HCT116 (cell line): ENCODE data around the gene MUC20. TPM values are rescaled to one million over a fixed set of nuclear protein-coding genes. Genes with fewer than 3 reads are reported as not detected.

Source experiments
- ATAC-seq: fragments of 200-7000 bp; cut with Tn5 transposase; 2 replicates; pipeline ENCODE4 v1.9.1; 2020; ENCODE audit warnings: mild to moderate bottlenecking, moderate library complexity
- BruUV-seq: library from RNA; stranded (reverse); fragments of 400-500 nt; replicated peaks from 2 replicates; lab custom pipeline; 2021; lab: Mats Ljungman, UMichigan
- CTCF ChIA-PET: fragments of 300-600 bp; sonication (Branson Sonifier 250); formaldehyde crosslinking; loops from one replicate; lab custom pipeline; 2021; ENCODE audit warnings: antibody characterized with exemption; lab: Charles Lee
- POLR2A ChIA-PET: fragments of 300-600, 350-600 bp; sonication (Branson Sonifier 250); formaldehyde crosslinking; loops from one replicate; lab custom pipeline; 2021; ENCODE audit warnings: antibody characterized with exemption; lab: Charles Lee
- RAD21 ChIA-PET, 2 experiments: fragments of 300-600 bp; sonication (Branson Sonifier 250); formaldehyde crosslinking; loops; one replicate each; lab custom pipeline; 2023; ENCODE audit warnings: low total read pairs in 2 of 2; ENCODE audit not compliant: uncharacterized antibody in 2 of 2, unreplicated experiment in 2 of 2, low non-redundant PET in 1 of 2; lab: Charles Lee
- DNase-seq: peaks from one replicate; pipeline ENCODE4 v3.0.0-alpha.2; 2010; ENCODE audit warnings: low read depth, low spot score
- H2AFZ ChIP-seq: fragments of 200-600 bp; shearing (Covaris generic), sonication (generic); 2 replicates; pipeline ENCODE4 v1.6.1; 2017; ENCODE audit warnings: low read depth, mixed run types, mixed read lengths, antibody characterized with exemption, low read length; ENCODE audit not compliant: poor library complexity, severe bottlenecking
- H3K27ac ChIP-seq: 2 replicates; pipeline ENCODE4 v1.5.1; 2012; ENCODE audit warnings: low read depth, low read length
- H3K27me3 ChIP-seq: fragments of 200-600 bp; sonication (generic); 2 replicates; pipeline ENCODE4 v1.6.1; 2016; ENCODE audit warnings: mixed run types, low read length, mixed read lengths; ENCODE audit not compliant: insufficient read depth
- H3K36me3 ChIP-seq, 2 experiments: fragments of 200-500 bp in 1 of 2; fragments of 200-600 bp in 1 of 2; sonication (Bioruptor generic) in 1 of 2; sonication (generic) in 1 of 2; 2 replicates each; pipeline versions ENCODE4 v1.5.1 to v1.6.1; 2014 to 2016; ENCODE audit warnings: low read length in 2 of 2, inconsistent platforms in 1 of 2, mixed read lengths in 1 of 2, mixed run types in 1 of 2; ENCODE audit not compliant: insufficient read depth in 2 of 2, control insufficient read depth in 1 of 2
- H3K4me1 ChIP-seq, 2 experiments: fragments of 200-600 bp in 1 of 2; sonication (generic) in 1 of 2; 2 replicates each; pipeline versions ENCODE4 v1.5.1 to v1.6.1; 2012 to 2017; ENCODE audit warnings: low read length in 2 of 2, inconsistent platforms in 1 of 2, mild to moderate bottlenecking in 1 of 2, mixed read lengths in 1 of 2, mixed run types in 1 of 2, moderate library complexity in 1 of 2; ENCODE audit not compliant: insufficient read depth in 2 of 2, control insufficient read depth in 1 of 2
- H3K4me2 ChIP-seq: fragments of 200-600 bp; sonication (generic); 2 replicates; pipeline ENCODE4 v1.6.1; 2017; ENCODE audit warnings: mixed run types, low read length, mixed read lengths
- H3K4me3 ChIP-seq, 2 experiments: fragments of 200-600 bp in 1 of 2; sonication (generic) in 1 of 2; replicated peaks in 1 of 2; 2 replicates each; pipeline ENCODE4 v1.5.1; 2011 to 2016; ENCODE audit warnings: low read length in 2 of 2, control low read depth in 1 of 2, low read depth in 1 of 2, mild to moderate bottlenecking in 1 of 2, mixed read lengths in 1 of 2, mixed run types in 1 of 2
- H3K79me2 ChIP-seq: fragments of 200-600 bp; sonication (generic); 2 replicates; pipeline ENCODE4 v1.6.1; 2017; ENCODE audit warnings: mild to moderate bottlenecking, mixed run types, low read length, moderate library complexity, mixed read lengths; ENCODE audit not compliant: insufficient read depth
- H3K9ac ChIP-seq: fragments of 200-600 bp; sonication (generic); 2 replicates; pipeline ENCODE4 v1.6.1; 2016; ENCODE audit warnings: low read length, mixed read lengths
- H3K9me2 ChIP-seq: fragments of 200-600 bp; sonication (generic), shearing (Covaris generic); 2 replicates; pipeline ENCODE4 v1.6.1; 2017; ENCODE audit warnings: mixed run types, mild to moderate bottlenecking, moderate library complexity; ENCODE audit not compliant: insufficient read depth
- H3K9me3 ChIP-seq, 2 experiments: fragments of 200-500 bp in 1 of 2; fragments of 200-600 bp in 1 of 2; sonication (Bioruptor generic) in 1 of 2; sonication (generic) in 1 of 2; 2 replicates each; pipeline ENCODE4 v1.6.1; 2014 to 2017; ENCODE audit warnings: low read length in 2 of 2, mixed read lengths in 2 of 2, inconsistent platforms in 1 of 2, low read depth in 1 of 2, mild to moderate bottlenecking in 1 of 2, mixed run types in 1 of 2, moderate library complexity in 1 of 2; ENCODE audit not compliant: control insufficient read depth in 1 of 2, insufficient read depth in 1 of 2
- H4K20me1 ChIP-seq: fragments of 200-600 bp; sonication (generic), shearing (Covaris generic); 2 replicates; pipeline ENCODE4 v1.6.1; 2017; ENCODE audit warnings: mixed run types, mild to moderate bottlenecking, moderate library complexity; ENCODE audit not compliant: insufficient read depth
- EGR1 ChIP-seq: IDR thresholded peaks from 2 replicates; pipeline ENCODE4 v1.6.1; 2012; ENCODE audit warnings: low read depth
- EZH2 ChIP-seq: fragments of 200-600 bp; sonication (generic); IDR thresholded peaks from 2 replicates; pipeline ENCODE4 v1.6.1; 2017; ENCODE audit warnings: antibody characterized with exemption, mixed run types
- POLR2AphosphoS5 ChIP-seq: IDR thresholded peaks from 2 replicates; pipeline ENCODE4 v1.6.1; 2011; ENCODE audit warnings: mild to moderate bottlenecking, low read depth, low read length, moderate library complexity
- RAD21 ChIP-seq: IDR thresholded peaks from 2 replicates; pipeline ENCODE4 v1.6.1; 2012; ENCODE audit warnings: low read depth, mild to moderate bottlenecking
- SIN3A ChIP-seq: IDR thresholded peaks from 2 replicates; pipeline ENCODE4 v1.6.1; 2012; ENCODE audit warnings: low read depth
- SRF ChIP-seq: IDR thresholded peaks from 2 replicates; pipeline ENCODE4 v1.6.1; 2012; ENCODE audit warnings: low read depth
- YY1 ChIP-seq: IDR thresholded peaks from 2 replicates; pipeline ENCODE4 v1.6.1; 2011; ENCODE audit warnings: low read length, low read depth, moderate library complexity, mild to moderate bottlenecking; ENCODE audit not compliant: insufficient replicate concordance; ENCODE audit errors: extremely low read depth
- ZFX ChIP-seq: fragments of 450-650 bp; IDR thresholded peaks from 2 replicates; pipeline ENCODE4 v1.6.1; 2017
- ZNF274 ChIP-seq: fragments of 200-500 bp; sonication (Bioruptor generic); IDR thresholded peaks from 2 replicates; pipeline ENCODE4 v1.6.1; 2014; ENCODE audit warnings: mild to moderate bottlenecking, low read depth, low read length, inconsistent platforms
- intact Hi-C: fragments of 100-400 bp; cut with micrococcal nuclease; formaldehyde crosslinking; loops from 2 replicates; pipeline ENCODE4 v1.10.0; 2022
- total RNA-seq: library from RNA; stranded (reverse); gene quantifications from one replicate; pipeline ENCODE4 v1.2.1, GENCODE V29; 2021; ENCODE audit not compliant: unreplicated experiment

The MUC20 gene
- total RNA-seq, 1 experiment from 2014 or later: 2.4 TPM

DNA sequence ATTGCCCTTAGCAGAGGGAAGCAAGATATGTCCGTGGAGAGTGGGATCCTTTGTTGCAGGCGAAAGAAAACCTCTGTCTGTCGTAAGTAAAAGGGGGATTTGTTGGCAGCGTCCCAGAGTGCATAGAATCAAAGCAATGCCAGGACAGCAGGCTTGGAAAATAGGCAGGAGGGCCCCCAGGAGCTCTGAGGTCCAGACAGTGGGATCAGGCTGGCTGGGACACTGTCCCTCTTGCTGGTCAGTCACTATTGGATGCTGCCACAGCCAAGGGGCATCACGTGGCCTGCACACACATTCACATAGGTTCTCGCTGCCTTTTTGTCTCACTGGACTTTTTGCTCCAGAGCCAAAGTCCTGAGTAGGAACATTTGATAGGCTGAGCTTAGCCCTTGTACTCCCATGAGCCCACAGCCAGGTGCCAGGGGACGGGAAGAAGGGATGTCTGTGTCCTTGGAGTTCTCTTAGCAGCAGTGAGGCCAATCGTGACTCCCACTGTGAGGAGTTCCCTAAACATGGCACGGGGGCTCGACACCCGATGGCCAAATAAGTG, 10.7 kb downstream of the MUC20 start:
- Histone ChIP-seq H3K4me2 (no peak overlapping the region), H4K20me1 (no peaks in the 10 kb centered on the region), H3K79me2 (no peaks in the 10 kb centered on the region), H3K9ac (no peak overlapping the region), H3K9me3 (no peaks in the 10 kb centered on the region), H3K36me3 (no peaks in the 10 kb centered on the region), H3K9me2 (no peaks in the 10 kb centered on the region), H3K4me1 (peaks cover 0 to 4% of the 10 kb centered on the region in 2 experiments; a peak in 1 of 4 replicates), H3K27ac (no peak overlapping the region), H3K4me3 (no peak overlapping the region)
- CTCF ChIA-PET: no interaction called here
- POLR2A ChIA-PET: no interaction called here
- ATAC-seq: no peak
- no TSS peak for BruUV-seq
- intact Hi-C loops: no loop called here
- no peak for TF ChIP-seq YY1
- TF ChIP-seq EGR1: no peak
- no peak for TF ChIP-seq ZFX
- no peak for TF ChIP-seq EZH2
- TF ChIP-seq ZNF274: no peak
- no peak for TF ChIP-seq POLR2AphosphoS5
- no peak for TF ChIP-seq SIN3A
- TF ChIP-seq, all 23 proteins: peak for 0
- no peak for DNase-seq
- Histone ChIP-seq H3K27me3 (no peaks in the 10 kb centered on the region), H2AFZ (no peak overlapping the region)
- RAD21 ChIA-PET: no interaction called here

DNA sequence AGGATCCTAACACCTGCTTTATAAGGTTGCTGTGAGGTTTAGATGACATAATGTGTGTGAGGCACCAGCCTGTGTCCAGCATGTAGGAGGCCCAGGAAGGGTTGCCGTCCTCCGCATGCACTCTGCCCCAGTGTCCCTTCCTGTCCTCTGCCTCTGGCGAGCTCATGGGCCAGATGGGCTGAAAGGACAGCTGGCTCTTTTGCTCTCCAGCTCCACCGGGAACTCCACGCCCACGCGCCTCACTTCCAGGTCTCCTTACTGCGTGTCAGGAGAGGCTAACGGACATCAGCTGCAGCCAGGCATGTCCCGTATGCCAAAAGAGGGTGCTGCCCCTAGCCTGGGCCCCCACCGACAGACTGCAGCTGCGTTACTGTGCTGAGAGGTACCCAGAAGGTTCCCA, 12.2 kb downstream of the MUC20 start:
- TF ChIP-seq RAD21: no peak
- TF ChIP-seq SRF: no peak
- H2AFZ ChIP-seq: no peak overlapping the region
- ChIA-PET RAD21 (no interaction called here), CTCF (no interaction called here), POLR2A (no interaction called here)
- no peak for ATAC-seq
- no peaks in the 10 kb centered on the region for H3K9me2 ChIP-seq
- no peaks in the 10 kb centered on the region for H3K9me3 ChIP-seq
- DNase-seq: no peak
- H3K9ac ChIP-seq: no peak overlapping the region
- no peaks in the 10 kb centered on the region for H3K36me3 ChIP-seq
- H3K79me2 ChIP-seq: no peaks in the 10 kb centered on the region
- no peak overlapping the region for H3K4me3 ChIP-seq
- BruUV-seq: no TSS peak
- H3K4me2 ChIP-seq: no peak overlapping the region
- no peaks in the 10 kb centered on the region for H3K27me3 ChIP-seq
- H3K4me1 ChIP-seq: peaks cover 0 to 4% of the 10 kb centered on the region in 2 experiments; a peak in 1 of 4 replicates
- H3K27ac ChIP-seq: no peak overlapping the region
- intact Hi-C loops: no loop called here
- H4K20me1 ChIP-seq: no peaks in the 10 kb centered on the region
